Activated naive CD4-positive, alpha-beta T cell treated with anti-CD3 and anti-CD28 coated beads, Interleukin-2, amount 50 U/mL, for 72 hours (primary cell): Measurements from ENCODE around the gene CTIF. TPM values are rescaled to one million over a fixed set of nuclear protein-coding genes. Genes with fewer than 3 reads are reported as not detected.
A peak's percentile ranks its signal among the peaks of the same experiment; 100 is the strongest.

Experiments
- ATAC-seq, 2 donors: fragments of 150-1000 bp; cut with Tn5 transposase; 2 replicates each; pipeline ENCODE4 v1.10.0; 2021; ENCODE audit warnings: mild to moderate bottlenecking in 2 of 2, moderate library complexity in 2 of 2
- DNase-seq, 2 donors: peaks; one replicate each; pipeline ENCODE4 v3.0.0; 2021 to 2022; ENCODE audit warnings: low spot score in 2 of 2
- H3K27ac Mint-ChIP-seq, 2 donors: one replicate each; pipeline ENCODE4 v1.8.0; 2022; ENCODE audit warnings: mild to moderate bottlenecking in 2 of 2, mixed read lengths in 2 of 2
- H3K36me3 Mint-ChIP-seq, 2 donors: one replicate each; pipeline ENCODE4 v1.8.0; 2022; ENCODE audit warnings: mixed read lengths in 2 of 2
- H3K9me3 Mint-ChIP-seq, 2 donors: one replicate each; pipeline ENCODE4 v1.8.0; 2022; ENCODE audit warnings: mixed read lengths in 2 of 2
- total RNA-seq, 2 donors: library from RNA; stranded (reverse); gene quantifications; one replicate each; pipeline ENCODE4 v1.2.3, GENCODE V29; 2022

CTIF gene
- total RNA-seq, 2 donors from 2014 or later, result 2.4 to 7.9 TPM

DNA sequence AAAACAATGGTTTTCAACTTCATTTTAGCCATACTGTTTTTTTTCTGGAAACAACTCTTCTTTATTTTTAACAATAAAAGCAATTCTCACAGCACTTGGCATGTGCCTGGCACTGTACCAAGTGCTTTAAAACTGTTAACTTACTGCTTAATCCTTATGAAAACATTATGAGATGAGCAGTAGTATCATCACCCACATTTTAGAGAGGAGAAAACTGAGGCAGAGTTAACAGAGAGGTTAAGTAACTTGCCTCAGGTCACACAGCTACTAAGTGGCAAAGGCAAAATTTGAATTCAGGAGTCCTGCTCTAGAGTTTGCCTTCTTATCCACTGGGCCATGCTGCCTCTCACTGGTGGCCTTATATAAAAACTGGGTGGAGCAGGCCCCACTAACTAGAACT is 23.2 kb downstream of the CTIF start:
- DNase-seq, result no peak
- ATAC-seq, result no peak
- Mint-ChIP-seq H3K36me3 (no peaks in the 10 kb centered on the region), H3K27ac (no peak overlapping the region), H3K9me3 (no peaks in the 10 kb centered on the region)

DNA sequence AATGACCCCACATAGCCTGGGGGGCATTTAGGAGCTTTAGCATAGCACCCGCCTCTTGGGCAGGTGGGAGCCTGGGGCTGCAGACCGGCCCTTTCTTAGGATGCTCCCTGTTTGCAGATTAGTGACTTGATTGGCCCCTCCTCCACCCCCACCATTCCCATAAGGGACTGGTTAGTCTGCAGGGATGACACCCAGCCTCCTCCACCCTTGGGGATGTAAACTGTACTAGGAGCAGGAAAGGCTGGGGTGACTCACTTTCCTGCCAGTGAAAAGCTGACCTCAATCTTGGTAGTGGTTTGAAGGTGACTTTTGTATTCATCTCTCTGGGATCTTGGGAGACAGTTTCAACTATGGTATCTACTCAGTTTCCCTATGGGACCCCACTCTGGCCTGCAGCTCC is 24.2 kb downstream of the CTIF start:
- peak in 1 of 2 donors; percentile 33 for ATAC-seq
- H3K9me3 Mint-ChIP-seq, result peaks cover 1 to 4% of the 10 kb centered on the region in 2 donors
- no peaks in the 10 kb centered on the region for H3K36me3 Mint-ChIP-seq

DNA sequence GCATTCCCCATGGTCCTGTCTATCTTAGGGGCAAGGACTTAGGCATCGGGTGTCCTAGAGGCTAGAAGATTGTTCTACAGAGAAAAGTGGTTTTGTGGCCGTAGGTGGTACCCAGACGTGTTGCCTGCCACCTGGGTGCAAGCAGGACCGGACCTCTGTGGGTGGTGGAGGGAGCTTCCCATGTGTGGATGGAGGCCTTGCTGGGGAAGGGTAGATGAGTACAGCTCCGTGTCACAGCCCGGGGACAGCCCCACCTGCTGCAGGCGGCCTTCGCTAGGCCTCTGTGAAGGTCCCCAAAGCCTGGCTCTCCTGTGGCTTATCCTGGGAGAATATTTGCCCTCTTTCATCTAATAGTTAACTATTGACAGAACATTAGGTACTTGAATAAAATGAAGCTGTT is 25.3 kb downstream of the CTIF start:
- ATAC-seq (peak in 1 of 2 donors; percentile 34), DNase-seq (no peak)
- Mint-ChIP-seq H3K9me3 (peaks cover 4% of the 10 kb centered on the region in 2 donors), H3K36me3 (no peaks in the 10 kb centered on the region), H3K27ac (peak overlapping the region in 1 of 2 donors; percentile 29)

More for the DNA sequence above, 24.2 kb downstream of the CTIF start:
- no peak for DNase-seq
- H3K27ac Mint-ChIP-seq, result peak overlapping the region in 1 of 2 donors; percentile 27

DNA sequence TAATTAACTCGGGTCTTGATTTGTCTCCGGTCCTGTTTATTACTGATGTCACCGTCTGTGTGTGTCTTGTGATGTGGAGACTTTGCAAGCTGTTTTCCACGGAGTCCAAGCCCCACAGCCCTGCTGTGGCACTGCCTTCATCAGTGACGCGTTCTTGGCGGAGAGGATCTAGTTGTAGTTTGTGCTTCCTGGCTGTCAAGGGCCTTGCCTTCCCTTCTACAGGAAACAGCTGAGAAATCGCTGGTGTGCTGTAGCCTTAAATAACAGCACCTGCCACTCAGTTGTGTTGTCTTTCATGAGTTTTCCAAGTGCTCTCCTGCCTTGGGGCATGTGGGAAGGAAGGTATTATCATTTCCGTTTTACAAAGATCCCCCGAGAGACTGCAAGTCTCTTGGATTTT is 26.3 kb downstream of the CTIF start:
- no peak overlapping the region for H3K27ac Mint-ChIP-seq
- H3K36me3 Mint-ChIP-seq, result no peaks in the 10 kb centered on the region
- ATAC-seq (no peak), DNase-seq (no peak)
- H3K9me3 Mint-ChIP-seq, result peaks cover 4% of the 10 kb centered on the region in 2 donors

DNA sequence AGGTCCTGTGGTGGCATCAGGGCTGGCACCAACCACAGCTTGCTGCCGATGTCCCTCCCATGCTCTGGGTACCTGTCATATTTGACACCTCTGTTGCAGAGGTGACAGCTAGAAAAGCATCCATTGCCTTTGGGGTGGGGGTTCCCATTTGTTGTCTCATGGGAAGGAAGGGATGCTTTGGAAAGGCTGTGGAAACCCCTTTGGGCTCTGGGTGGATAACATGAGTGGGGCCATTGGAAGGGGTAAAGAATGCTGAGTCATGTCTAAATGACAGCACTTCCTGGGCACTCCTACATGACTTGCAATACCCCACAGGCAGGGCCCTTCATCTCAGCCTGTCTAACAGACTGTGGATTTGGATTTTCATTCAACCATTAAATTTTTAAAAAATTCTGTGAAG is 27.8 kb downstream of the CTIF start:
- H3K9me3 Mint-ChIP-seq, result peaks cover 4% of the 10 kb centered on the region in 2 donors
- no peak overlapping the region for H3K27ac Mint-ChIP-seq
- no peak for DNase-seq
- H3K36me3 Mint-ChIP-seq, result no peaks in the 10 kb centered on the region
- ATAC-seq, result no peak

DNA sequence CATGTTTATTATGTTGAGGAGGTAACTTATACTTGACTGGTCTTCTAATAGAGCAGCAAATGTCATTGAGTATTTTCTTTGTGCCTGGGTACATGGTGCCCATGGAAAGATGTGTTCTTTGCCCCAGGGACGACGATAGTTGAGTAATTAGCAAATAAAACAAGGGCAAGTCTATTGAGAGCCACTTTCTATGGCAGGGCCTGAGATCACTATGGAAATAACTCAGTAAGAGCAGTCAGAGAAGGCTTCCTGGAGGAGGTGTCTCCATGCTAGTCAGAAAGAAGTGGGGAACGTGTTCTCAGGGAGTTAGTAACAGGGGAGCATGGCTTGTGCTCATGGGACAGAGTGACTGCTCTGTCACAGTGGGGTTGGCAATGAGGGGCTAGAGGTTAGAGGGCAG is 28.6 kb downstream of the CTIF start:
- peak overlapping the region in 1 of 2 donors; percentile 4 for H3K27ac Mint-ChIP-seq
- no peaks in the 10 kb centered on the region for H3K36me3 Mint-ChIP-seq
- peaks cover 4% of the 10 kb centered on the region in 2 donors for H3K9me3 Mint-ChIP-seq
- ATAC-seq, result no peak
- no peak for DNase-seq

DNA sequence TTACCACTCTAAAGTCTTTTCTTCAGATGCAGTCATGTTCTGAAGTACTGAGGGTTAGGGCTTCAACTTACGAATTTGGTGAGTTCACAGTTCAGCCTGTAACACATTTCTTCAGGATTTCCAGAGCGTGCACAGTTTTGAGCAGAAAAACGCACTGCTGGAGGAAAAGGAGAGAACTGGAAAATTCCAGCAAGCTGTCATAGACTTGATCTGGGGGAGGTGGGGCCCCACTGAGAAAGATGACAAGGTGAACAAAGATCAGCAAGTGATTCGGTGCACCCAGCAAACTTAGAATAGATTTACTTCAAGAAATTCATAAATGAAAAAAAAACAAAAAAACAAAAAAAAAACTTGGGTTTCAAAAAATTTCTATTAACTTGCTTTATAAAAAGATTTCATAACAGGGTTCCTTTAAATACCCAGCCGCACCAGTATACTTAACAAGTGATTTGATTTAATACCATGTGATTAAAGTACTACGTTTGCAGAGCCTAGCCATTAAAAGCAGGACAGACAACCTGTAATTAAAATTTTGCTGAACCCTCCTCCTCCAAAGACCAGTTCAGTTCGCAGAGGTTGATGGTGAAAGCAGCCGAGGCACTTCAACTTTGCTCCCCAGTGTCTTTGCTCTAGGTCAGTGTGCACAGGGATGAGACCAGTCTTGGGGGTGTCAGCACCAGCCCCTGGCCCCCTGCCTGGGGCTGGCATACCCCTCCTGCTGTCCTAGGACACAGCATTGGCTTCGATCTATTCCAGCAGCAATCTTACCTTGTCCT is 30.5 kb downstream of the CTIF start:
- ATAC-seq, result no peak
- Mint-ChIP-seq H3K9me3 (peaks cover 4% of the 10 kb centered on the region in 2 donors), H3K36me3 (no peaks in the 10 kb centered on the region), H3K27ac (no peak overlapping the region)
- DNase-seq, result no peak

DNA sequence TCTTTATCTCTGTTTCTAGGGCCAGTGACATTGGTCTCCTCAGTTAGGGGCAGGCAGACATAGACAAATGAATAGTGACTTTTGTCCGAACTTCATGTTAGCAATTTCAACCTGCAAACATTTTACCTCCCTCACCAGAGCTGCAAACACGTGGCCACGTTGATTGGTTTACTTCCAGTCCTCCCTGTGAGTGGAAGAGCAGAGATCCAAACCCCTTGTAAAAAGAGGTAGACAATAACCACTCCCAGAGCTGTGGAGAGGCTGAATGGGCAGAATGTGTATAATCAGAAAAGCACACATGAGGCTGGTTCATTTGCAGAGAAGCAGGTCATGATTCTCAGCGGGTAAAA is 31.1 kb downstream of the CTIF start:
- DNase-seq, result no peak
- H3K27ac Mint-ChIP-seq, result no peak overlapping the region
- H3K36me3 Mint-ChIP-seq, result no peaks in the 10 kb centered on the region

DNA sequence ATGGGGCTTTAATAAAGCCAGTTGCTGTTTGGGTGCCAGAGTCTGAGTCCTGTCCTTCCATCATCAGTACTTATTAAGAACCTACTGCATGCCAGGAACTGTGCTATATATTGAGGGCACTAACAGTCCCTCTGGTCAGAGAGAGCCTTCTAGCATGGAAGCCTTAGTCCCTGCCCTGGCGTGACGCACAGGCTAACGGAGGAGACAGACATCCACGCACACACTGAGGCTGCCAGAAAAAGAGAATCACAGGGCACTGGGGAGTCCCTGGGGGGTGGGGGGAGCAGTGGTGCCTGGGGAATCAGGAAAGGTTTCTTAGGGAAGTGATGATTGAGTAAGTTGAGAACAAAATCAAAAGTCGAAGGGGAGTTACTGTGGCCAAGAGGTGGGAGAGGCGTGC is 31.5 kb downstream of the CTIF start:
- Mint-ChIP-seq H3K36me3 (no peaks in the 10 kb centered on the region), H3K9me3 (peaks cover 4% of the 10 kb centered on the region in 2 donors), H3K27ac (no peak overlapping the region)
- DNase-seq (no peak), ATAC-seq (no peak)

More for the DNA sequence above, 31.1 kb downstream of the CTIF start:
- H3K9me3 Mint-ChIP-seq, result peaks cover 4% of the 10 kb centered on the region in 2 donors
- ATAC-seq, result no peak

DNA sequence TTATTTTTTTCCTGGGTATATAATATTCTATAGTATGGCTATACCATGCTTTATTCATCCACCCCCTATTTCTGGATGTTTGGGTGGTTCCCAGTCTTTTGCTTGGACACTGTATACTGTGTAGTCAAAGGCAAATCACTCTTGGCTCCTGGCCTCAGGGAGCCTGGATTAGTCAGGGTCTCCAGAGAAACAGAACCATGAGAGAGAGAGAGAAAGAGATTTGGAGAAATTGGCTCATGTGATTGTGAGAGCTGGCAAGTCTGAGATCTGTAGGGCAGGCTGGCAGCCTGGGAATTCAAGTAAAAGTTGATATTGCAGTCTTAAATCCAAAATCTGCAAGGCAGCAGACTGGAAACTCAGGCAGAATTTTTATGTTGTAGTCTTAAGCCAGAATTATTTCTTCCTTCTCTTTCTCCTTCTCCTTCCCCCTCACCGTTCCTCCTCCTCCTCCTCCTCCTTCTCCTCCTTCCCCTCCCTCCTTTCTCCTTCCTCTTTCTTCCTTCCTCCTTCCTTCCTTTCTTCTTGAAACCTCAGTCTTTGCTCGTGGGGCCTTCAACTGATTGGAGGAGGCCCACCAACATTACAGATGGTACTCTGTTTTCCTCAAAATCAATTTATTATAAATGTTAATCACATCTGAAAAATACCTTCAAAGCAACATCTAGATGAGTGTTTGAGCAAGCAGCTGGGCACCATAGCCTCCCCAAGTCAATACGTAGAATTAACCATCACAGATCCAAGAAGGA is 33.0 kb downstream of the CTIF start:
- Mint-ChIP-seq H3K27ac (peak overlapping the region in 1 of 2 donors; percentile 85), H3K36me3 (no peaks in the 10 kb centered on the region), H3K9me3 (peaks cover 4% of the 10 kb centered on the region in 2 donors)
- ATAC-seq, result no peak
- no peak for DNase-seq

DNA sequence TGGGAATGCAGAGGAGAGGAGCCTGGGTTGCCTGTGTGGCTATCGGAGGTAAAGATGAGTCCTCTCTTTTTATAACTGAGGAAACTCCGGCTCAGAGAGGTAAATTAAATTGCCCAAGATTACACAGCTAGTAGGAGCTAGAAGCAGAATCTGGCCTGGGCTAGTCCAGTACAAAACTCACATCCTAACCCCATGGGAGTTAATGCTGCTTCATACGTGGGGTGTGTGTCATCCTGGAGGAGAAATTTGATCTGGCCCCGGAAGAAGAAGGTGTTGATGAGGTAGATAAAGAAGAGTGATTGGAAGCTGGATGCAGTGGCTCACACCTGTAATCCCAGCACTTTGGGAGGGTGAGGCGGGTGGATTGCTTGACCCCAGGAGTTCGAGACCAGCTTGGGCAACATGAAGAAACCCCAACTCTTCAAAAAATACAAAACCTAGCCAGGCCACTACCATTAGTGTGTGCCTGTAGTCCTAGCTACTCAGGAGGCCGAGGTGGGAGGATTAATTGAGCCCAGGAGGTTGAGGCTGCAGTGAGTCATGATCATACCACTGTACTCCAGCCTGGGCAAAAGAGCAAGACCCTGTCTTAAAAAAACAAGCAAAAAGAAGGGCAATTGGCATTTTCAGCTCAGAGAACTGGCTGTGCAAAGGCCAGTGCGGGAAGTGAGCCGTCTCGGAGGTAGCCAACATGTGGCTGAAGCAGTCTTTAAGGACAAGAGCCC is 33.7 kb downstream of the CTIF start:
- Mint-ChIP-seq H3K36me3 (no peaks in the 10 kb centered on the region), H3K9me3 (peaks cover 2 to 4% of the 10 kb centered on the region in 2 donors), H3K27ac (no peak overlapping the region)
- no peak for DNase-seq
- no peak for ATAC-seq

DNA sequence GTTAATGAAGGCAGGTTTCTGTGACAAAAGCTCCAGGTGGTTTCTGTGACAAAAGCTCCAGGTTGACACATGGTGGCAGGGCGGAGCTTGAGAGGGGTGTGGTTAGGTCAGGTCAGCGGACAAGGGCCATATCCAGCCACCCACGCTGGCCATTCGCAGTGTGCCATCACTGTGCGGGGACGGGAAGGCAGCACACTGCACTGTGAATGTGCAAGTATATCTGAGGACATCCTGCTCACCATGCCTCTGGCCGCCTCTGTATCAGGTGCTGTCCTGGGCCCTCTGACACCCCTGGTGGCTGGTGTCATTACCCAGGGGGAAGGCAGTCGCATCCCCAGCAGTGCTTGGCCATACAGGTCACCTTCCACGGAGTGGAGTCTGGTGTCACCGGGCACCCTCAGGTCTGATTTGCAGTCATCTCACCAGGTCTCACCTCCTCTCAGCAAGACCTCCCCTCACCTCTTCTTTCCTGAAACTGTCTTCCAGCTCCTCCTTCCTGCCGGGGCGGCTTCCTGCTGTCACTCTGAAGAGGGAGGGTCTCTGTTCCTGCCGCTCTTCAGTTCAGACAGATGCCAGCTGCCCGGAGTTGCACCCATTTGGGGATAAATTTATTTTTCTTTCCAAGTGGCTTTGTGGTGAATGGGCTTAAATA is 34.9 kb downstream of the CTIF start:
- Mint-ChIP-seq H3K36me3 (no peaks in the 10 kb centered on the region), H3K27ac (no peak overlapping the region), H3K9me3 (peaks cover 0 to 4% of the 10 kb centered on the region in 2 donors)
- ATAC-seq (no peak), DNase-seq (no peak)

DNA sequence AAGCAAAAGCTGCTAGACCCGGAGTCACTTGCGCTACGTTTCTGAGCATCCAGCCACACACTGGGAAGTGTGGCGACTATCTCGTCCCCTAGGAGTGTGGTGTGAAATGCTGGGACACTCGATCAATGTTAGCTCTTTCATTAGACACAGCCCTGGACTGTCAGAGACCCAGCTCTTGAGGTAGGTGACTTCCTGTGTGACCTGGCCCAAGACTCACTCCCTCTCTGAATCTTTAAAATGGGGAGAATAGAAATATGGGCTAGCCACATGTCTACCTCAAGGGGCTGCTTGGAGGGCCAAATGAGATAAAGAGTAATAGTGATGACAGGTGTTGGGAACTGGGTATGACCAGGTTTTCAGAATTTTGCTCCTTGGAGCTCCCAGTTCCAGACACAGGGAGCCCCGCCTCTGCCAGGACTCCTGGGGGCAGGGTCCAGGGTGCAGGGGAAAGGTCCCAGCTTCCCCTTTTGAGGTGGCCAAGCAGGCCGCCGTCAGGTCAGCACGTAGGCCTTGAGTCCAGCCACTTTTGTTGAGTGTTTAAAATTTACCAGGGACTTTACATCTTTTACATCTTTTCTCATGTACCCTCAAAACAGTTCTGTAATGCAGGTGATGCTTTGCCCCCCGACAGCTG is 36.0 kb downstream of the CTIF start:
- H3K27ac Mint-ChIP-seq, result no peak overlapping the region
- H3K9me3 Mint-ChIP-seq, result peaks cover 0 to 4% of the 10 kb centered on the region in 2 donors
- ATAC-seq, result no peak
- DNase-seq, result no peak
- H3K36me3 Mint-ChIP-seq, result no peaks in the 10 kb centered on the region

DNA sequence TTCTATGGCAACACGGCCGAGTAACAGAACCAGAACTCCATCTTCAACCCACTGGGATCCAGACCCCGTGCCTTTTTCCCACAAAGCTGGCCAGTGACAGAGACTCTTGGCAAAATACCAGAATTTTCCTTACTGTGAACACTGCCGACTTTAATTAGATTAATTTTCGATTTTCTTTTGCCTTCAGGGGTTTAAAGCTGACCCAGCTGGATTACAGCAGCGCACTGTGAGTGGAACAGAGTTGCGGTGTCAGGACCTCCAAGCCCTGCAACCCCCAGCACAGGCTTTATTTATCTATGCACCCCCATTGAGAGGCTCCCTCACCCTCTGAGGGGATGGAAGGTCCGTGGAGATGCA is 36.4 kb downstream of the CTIF start:
- H3K36me3 Mint-ChIP-seq, result no peaks in the 10 kb centered on the region
- ATAC-seq, result no peak
- no peak overlapping the region for H3K27ac Mint-ChIP-seq

DNA sequence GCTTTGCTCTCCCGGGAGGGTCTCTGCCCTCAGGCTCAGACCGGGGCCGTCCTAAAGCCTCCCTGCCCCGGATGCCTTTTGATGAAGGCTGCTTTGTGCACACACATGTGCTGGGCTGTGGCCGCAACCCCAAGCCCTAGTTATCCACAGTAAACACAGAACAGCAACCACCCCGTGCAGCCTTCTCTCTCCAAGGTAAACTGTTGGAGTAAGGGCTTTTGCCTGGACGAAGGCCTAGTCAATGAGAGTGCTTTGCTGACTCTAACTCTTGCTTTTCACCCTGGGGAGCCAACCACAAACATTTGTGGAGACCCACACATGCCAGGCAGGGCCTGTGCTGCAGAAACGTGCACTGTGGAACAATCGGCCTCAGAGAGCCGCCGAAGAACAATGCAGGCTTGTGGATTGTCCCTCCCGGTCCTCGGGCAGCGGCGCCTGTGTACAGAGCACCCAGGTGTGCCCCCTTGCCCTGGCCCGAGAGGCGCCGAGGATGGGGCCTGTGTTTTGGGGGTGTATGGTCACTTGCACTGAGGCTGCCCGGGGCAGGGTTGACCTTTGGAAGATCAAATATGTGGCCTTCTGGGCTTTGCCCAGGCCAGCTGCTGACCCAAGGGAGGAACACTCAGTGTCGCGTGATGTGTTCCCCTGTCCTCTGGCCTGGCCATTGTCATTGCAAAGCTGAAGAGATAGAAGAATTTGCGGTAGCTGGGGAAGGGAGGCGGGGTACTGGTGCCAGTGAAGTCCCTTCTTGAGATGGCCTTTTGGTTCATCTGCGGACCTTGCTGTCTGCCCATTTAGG is 37.0 kb downstream of the CTIF start:
- Mint-ChIP-seq H3K36me3 (no peaks in the 10 kb centered on the region), H3K9me3 (peaks cover 0 to 4% of the 10 kb centered on the region in 2 donors), H3K27ac (no peak overlapping the region)
- no peak for DNase-seq
- ATAC-seq, result no peak

More for the DNA sequence above, 36.4 kb downstream of the CTIF start:
- no peak for DNase-seq
- H3K9me3 Mint-ChIP-seq, result peaks cover 0 to 4% of the 10 kb centered on the region in 2 donors

DNA sequence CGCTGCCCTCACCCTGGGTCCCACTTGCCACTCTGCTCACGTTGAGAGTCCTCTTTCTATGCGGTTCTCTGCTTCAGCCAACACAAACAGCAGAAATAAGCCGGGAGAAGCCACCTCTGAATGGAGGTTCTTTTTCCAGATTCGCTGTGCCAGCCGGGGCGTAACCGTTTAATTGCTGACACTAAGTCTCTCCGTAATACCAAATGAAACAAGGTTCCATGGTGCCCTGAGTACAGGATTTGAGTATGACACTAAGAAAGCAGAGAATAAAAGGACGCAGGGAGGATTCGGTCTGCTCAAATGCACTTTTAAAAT is 37.6 kb downstream of the CTIF start:
- ATAC-seq (no peak), DNase-seq (no peak)
- H3K9me3 Mint-ChIP-seq, result peaks cover 0 to 4% of the 10 kb centered on the region in 2 donors
- no peak overlapping the region for H3K27ac Mint-ChIP-seq
- no peaks in the 10 kb centered on the region for H3K36me3 Mint-ChIP-seq
